Panc1 (cell line): ENCODE results near the gene FSTL5. TPM values are rescaled to one million over a fixed set of nuclear protein-coding genes. Genes with fewer than 3 reads are reported as not detected.
A peak's percentile ranks its signal among the peaks of the same experiment; 100 is the strongest.

Source experiments
- ATAC-seq: fragments of 200-7000 bp; cut with Tn5 transposase; 2 replicates; pipeline ENCODE4 v1.9.1; 2020; ENCODE audit warnings: mild to moderate bottlenecking, moderate library complexity
- BruUV-seq: library from RNA; stranded (reverse); fragments of 400-500 nt; replicated peaks from 2 replicates; lab custom pipeline; 2021; lab: Mats Ljungman, UMichigan
- CTCF ChIA-PET: fragments of 300-600 bp; sonication (Branson Sonifier 250); formaldehyde crosslinking; loops from one replicate; lab custom pipeline; 2022; ENCODE audit warnings: antibody characterized with exemption; lab: Charles Lee
- POLR2A ChIA-PET: fragments of 300-600 bp; sonication (Branson Sonifier 250); formaldehyde crosslinking; loops from one replicate; lab custom pipeline; 2022; ENCODE audit warnings: antibody characterized with exemption; lab: Charles Lee
- DNase-seq: peaks from one replicate; pipeline ENCODE4 v3.0.0-alpha.2; 2010; ENCODE audit warnings: low read depth, low spot score
- H3K27ac ChIP-seq: 2 replicates; pipeline ENCODE4 v1.5.1; 2011; ENCODE audit warnings: mild to moderate bottlenecking, low read length, inconsistent platforms
- H3K27me3 ChIP-seq: fragments of 200-500 bp; sonication (Bioruptor generic); 2 replicates; pipeline ENCODE4 v1.6.0; 2014; ENCODE audit warnings: low read length, inconsistent platforms; ENCODE audit not compliant: control insufficient read depth, insufficient read depth
- H3K36me3 ChIP-seq: fragments of 200-500 bp; sonication (Bioruptor generic); 2 replicates; pipeline ENCODE4 v1.5.1; 2014; ENCODE audit warnings: inconsistent platforms, mild to moderate bottlenecking, low read length, moderate library complexity; ENCODE audit not compliant: control insufficient read depth, insufficient read depth
- H3K4me1 ChIP-seq: 2 replicates; pipeline ENCODE4 v1.5.1; 2011; ENCODE audit warnings: inconsistent platforms, mild to moderate bottlenecking, low read length, moderate library complexity; ENCODE audit not compliant: control insufficient read depth, insufficient read depth
- H3K4me3 ChIP-seq, 2 experiments: 2 replicates each; pipeline ENCODE4 v1.5.1; 2011 to 2012; ENCODE audit warnings: low read depth in 2 of 2, low read length in 2 of 2, mild to moderate bottlenecking in 2 of 2, inconsistent platforms in 1 of 2, moderate library complexity in 1 of 2
- H3K9me3 ChIP-seq: fragments of 200-500 bp; sonication (Bioruptor generic); 2 replicates; pipeline ENCODE4 v1.5.1; 2014; ENCODE audit warnings: low read depth, mild to moderate bottlenecking, inconsistent platforms, low read length, moderate library complexity; ENCODE audit not compliant: control insufficient read depth, insufficient read depth
- CTCF ChIP-seq: fragments of 450-650 bp; IDR thresholded peaks from 2 replicates; pipeline ENCODE4 v1.5.1; 2017; ENCODE audit warnings: mild to moderate bottlenecking
- POLR2AphosphoS5 ChIP-seq: IDR thresholded peaks from 2 replicates; pipeline ENCODE4 v1.6.1; 2012; ENCODE audit warnings: mild to moderate bottlenecking, low read depth, low read length, moderate library complexity
- SIN3A ChIP-seq: IDR thresholded peaks from 2 replicates; pipeline ENCODE4 v1.6.1; 2012; ENCODE audit warnings: low read depth, mild to moderate bottlenecking, low read length, moderate library complexity, borderline replicate concordance; ENCODE audit not compliant: insufficient read depth
- TCF7L2 ChIP-seq: IDR thresholded peaks from 2 replicates; pipeline ENCODE4 v1.6.1; 2011; ENCODE audit warnings: mild to moderate bottlenecking, low read depth, low read length, inconsistent platforms
- in situ Hi-C: cut with HindIII; loops from 2 replicates; pipeline ENCODE4 v1.10.0; 2016; ENCODE audit warnings: low sequenced_read_pairs, low pct_unique_long_range_greater_than_20kb
- intact Hi-C: fragments of 100-400 bp; cut with micrococcal nuclease; formaldehyde crosslinking; loops from one replicate; pipeline ENCODE4 v1.10.0; 2022; ENCODE audit not compliant: unreplicated experiment
- total RNA-seq: library from RNA; stranded (reverse); gene quantifications from one replicate; pipeline ENCODE4 v1.2.1, GENCODE V29; 2021; ENCODE audit not compliant: unreplicated experiment
- TF ChIP-seq, protein P1 (sequence below), 2 experiments: IDR thresholded peaks; 2 replicates each; pipeline ENCODE4 v1.6.1; 2011 to 2012; ENCODE audit warnings: low read depth in 2 of 2, control low read depth in 1 of 2, low read length in 1 of 2, mild to moderate bottlenecking in 1 of 2, moderate library complexity in 1 of 2; ENCODE audit not compliant: insufficient read depth in 1 of 2

Gene FSTL5
- total RNA-seq, 1 experiment from 2014 or later: 0.67 TPM

DNA sequence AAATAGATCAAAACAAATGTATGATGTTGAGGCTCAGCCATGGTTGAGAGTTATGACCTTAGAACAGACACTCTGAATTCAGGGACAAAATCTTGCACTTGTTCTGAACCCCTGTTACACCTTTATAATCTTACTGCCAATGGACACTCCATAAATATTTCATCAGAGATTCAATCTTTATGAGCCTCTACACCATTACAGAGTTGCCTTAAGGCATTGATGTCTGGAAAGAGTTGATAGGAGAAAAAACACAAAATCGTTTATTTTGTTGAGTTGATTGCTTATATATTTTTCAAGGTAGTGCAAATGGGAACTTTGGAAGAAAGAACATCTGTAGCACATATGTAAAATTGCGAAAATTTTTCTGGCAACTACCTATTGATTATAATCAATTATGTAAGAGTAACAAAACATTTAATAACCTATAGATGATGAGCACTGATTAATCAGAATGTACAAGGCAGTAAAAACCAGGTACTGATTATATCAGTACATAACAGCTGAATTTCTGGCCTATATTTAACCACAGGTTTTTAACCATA is 568.5 kb downstream of the FSTL5 start:
- no peaks in the 10 kb centered on the region for H3K9me3 ChIP-seq
- TF ChIP-seq SIN3A (no peak), TCF7L2 (peak; percentile 49; the same call in 1 of the 2 replicates), CTCF (no peak), POLR2AphosphoS5 (no peak)
- TF ChIP-seq, protein P1, sequence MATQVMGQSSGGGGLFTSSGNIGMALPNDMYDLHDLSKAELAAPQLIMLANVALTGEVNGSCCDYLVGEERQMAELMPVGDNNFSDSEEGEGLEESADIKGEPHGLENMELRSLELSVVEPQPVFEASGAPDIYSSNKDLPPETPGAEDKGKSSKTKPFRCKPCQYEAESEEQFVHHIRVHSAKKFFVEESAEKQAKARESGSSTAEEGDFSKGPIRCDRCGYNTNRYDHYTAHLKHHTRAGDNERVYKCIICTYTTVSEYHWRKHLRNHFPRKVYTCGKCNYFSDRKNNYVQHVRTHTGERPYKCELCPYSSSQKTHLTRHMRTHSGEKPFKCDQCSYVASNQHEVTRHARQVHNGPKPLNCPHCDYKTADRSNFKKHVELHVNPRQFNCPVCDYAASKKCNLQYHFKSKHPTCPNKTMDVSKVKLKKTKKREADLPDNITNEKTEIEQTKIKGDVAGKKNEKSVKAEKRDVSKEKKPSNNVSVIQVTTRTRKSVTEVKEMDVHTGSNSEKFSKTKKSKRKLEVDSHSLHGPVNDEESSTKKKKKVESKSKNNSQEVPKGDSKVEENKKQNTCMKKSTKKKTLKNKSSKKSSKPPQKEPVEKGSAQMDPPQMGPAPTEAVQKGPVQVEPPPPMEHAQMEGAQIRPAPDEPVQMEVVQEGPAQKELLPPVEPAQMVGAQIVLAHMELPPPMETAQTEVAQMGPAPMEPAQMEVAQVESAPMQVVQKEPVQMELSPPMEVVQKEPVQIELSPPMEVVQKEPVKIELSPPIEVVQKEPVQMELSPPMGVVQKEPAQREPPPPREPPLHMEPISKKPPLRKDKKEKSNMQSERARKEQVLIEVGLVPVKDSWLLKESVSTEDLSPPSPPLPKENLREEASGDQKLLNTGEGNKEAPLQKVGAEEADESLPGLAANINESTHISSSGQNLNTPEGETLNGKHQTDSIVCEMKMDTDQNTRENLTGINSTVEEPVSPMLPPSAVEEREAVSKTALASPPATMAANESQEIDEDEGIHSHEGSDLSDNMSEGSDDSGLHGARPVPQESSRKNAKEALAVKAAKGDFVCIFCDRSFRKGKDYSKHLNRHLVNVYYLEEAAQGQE (IDR thresholded peaks at IDR 0.05; ENCODE audit: insufficient read depth in 1 of 2, low read depth in 2 of 2, low read length in 1 of 2): no peak
- intact Hi-C loops (no loop called here), in situ Hi-C loops (no loop called here)
- ATAC-seq: no peak
- ChIA-PET POLR2A (no interaction called here), CTCF (no interaction called here)
- H3K4me3 ChIP-seq: no peak overlapping the region
- no peak for DNase-seq
- no peaks in the 10 kb centered on the region for H3K27me3 ChIP-seq
- no peaks in the 10 kb centered on the region for H3K4me1 ChIP-seq
- H3K36me3 ChIP-seq: no peaks in the 10 kb centered on the region
- H3K27ac ChIP-seq: no peak overlapping the region
- BruUV-seq: no TSS peak

DNA sequence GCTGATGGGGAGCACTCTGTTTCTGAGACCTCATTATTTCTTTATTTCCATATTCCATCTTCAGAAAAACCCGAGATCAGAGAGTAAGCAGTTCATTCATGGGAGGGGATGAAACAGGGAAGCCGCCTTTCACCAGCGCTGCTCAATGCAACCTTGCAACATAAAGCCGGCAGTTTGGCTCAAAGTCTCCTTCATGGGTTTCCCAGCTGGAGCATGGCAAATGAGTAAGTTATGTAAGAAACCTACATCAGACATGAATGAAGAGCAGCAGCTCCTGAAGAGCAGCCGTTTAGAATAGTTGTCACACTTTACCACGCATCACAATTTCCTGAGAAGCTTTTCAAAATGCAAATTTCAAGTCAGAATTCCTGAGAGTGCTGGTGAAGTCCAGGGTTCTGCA is 578.8 kb downstream of the FSTL5 start:
- intact Hi-C loops: no loop called here
- POLR2A ChIA-PET: no interaction called here
- TF ChIP-seq TCF7L2 (no peak), CTCF (no peak)
- TF ChIP-seq, protein P1 (IDR thresholded peaks at IDR 0.05; ENCODE audit: insufficient read depth in 1 of 2, low read depth in 2 of 2, low read length in 1 of 2): no peak
- in situ Hi-C loops: no loop called here
- Histone ChIP-seq H3K4me1 (no peaks in the 10 kb centered on the region), H3K27ac (no peak overlapping the region), H3K9me3 (no peaks in the 10 kb centered on the region), H3K4me3 (no peak overlapping the region), H3K36me3 (no peaks in the 10 kb centered on the region), H3K27me3 (no peaks in the 10 kb centered on the region)
- DNase-seq: no peak
- no TSS peak for BruUV-seq
- no peak for ATAC-seq
- CTCF ChIA-PET: no interaction called here
